ENCODE results near the gene SPARCL1. TPM values are rescaled to one million over a fixed set of nuclear protein-coding genes. Genes with fewer than 3 reads are reported as not detected.

The SPARCL1 gene
- total RNA-seq, 4 donors from 2014 or later, result 225 to 357 (median 273) TPM

DNA sequence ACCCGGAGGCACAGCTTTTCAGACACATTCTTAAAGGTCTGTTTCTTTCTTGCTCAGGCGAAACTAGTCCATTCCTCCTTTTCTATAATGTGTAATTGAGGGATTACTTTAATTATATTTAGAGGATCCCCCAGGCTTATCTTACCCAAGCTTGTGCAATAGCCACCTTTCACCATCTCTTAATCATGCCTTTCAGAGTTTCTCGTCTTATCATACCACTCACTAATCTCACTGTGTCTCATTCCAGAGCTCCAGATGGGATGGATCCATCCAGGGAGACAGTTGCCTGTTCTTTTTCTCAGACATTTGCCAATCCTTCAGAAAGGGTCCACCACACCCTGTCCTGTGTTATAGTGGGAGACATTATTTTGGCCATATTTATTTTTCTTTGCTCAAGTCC is 12.5 kb downstream of the SPARCL1 start:
- no peaks in the 10 kb centered on the region for H3K9me3 ChIP-seq
- no peak for ATAC-seq
- peak overlapping the region; percentile 40 to 82 (median 78) for H3K27ac ChIP-seq
- H3K4me1 ChIP-seq, result peaks cover 16 to 26% of the 10 kb centered on the region in 2 donors
- H3K36me3 ChIP-seq, result no peaks in the 10 kb centered on the region
- H3K27me3 ChIP-seq, result no peaks in the 10 kb centered on the region
- in situ Hi-C loops (cut with MboI; ENCODE audit: low sequenced_read_pairs in 4 of 4) (no loop called here), intact Hi-C loops (cut with DNase I; ENCODE audit: low total_unique reads) (no loop called here)
- no peak for DNase-seq
- no peak overlapping the region for H3K4me3 ChIP-seq
- no peak for TF ChIP-seq POLR2A (IDR thresholded peaks at IDR 0.05)
- TF ChIP-seq, protein P1, sequence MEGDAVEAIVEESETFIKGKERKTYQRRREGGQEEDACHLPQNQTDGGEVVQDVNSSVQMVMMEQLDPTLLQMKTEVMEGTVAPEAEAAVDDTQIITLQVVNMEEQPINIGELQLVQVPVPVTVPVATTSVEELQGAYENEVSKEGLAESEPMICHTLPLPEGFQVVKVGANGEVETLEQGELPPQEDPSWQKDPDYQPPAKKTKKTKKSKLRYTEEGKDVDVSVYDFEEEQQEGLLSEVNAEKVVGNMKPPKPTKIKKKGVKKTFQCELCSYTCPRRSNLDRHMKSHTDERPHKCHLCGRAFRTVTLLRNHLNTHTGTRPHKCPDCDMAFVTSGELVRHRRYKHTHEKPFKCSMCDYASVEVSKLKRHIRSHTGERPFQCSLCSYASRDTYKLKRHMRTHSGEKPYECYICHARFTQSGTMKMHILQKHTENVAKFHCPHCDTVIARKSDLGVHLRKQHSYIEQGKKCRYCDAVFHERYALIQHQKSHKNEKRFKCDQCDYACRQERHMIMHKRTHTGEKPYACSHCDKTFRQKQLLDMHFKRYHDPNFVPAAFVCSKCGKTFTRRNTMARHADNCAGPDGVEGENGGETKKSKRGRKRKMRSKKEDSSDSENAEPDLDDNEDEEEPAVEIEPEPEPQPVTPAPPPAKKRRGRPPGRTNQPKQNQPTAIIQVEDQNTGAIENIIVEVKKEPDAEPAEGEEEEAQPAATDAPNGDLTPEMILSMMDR (IDR thresholded peaks at IDR 0.05 in 4 of 5, conservative IDR thresholded peaks at IDR 0.05 in 1 of 5), result no peak

DNA sequence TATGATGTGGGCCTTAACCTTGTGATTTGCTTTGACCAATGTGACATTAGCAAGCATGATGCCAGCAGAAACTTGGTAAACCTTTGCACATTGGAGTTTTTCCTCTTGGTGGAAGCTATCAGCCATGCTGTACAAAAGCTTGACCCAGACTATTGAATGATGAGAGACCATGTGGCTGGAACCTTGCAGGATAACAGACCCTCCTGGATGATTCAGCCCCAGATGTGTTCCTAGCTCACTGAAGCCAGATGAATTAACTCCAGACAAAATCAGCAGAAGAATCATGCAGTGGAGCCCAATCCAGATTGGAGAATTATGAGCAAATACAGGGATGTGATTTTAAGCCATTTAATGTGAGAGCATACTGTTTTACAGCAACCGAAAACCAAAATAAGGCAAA is 16.8 kb downstream of the SPARCL1 start:
- in situ Hi-C loops (cut with MboI; ENCODE audit: low sequenced_read_pairs in 4 of 4), result no loop called here
- Histone ChIP-seq H3K27ac (peak overlapping the region; percentile 12 to 54 (median 38)), H3K36me3 (peaks cover 0 to 6% of the 10 kb centered on the region in 2 donors)

DNA sequence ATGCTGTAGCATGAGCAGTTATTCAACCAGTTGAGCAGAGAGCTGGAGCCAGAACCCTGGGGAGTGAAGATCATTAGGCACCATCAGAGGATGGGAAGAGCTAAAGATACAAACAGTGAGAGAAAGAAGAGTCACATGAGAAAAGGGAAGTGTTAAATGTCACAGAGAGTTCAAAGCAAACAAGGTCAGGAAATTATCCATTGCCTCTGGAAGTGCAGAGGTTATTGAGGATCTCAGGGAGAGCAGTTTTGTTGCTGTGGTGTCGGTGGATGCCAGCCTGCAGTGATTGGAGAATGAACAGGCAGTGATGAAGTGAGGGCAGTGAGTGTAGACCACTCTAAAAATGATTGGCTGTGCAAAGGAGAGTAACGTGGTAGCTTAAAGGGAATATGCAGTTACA is 17.7 kb downstream of the SPARCL1 start:
- Histone ChIP-seq H3K4me3 (no peak overlapping the region), H3K9me3 (no peaks in the 10 kb centered on the region), H3K4me1 (peaks cover 5 to 19% of the 10 kb centered on the region in 2 donors), H3K27me3 (no peaks in the 10 kb centered on the region), H3K27ac (no peak overlapping the region), H3K36me3 (peaks cover 0 to 6% of the 10 kb centered on the region in 2 donors)
- in situ Hi-C loops (cut with MboI; ENCODE audit: low sequenced_read_pairs in 4 of 4) (no loop called here), intact Hi-C loops (cut with DNase I; ENCODE audit: low total_unique reads) (no loop called here)
- TF ChIP-seq POLR2A (IDR thresholded peaks at IDR 0.05), result no peak
- TF ChIP-seq, protein P1 (IDR thresholded peaks at IDR 0.05 in 4 of 5, conservative IDR thresholded peaks at IDR 0.05 in 1 of 5), result no peak
- DNase-seq, result no peak
- no peak for ATAC-seq

More for the DNA sequence above, 16.8 kb downstream of the SPARCL1 start:
- Histone ChIP-seq H3K27me3 (no peaks in the 10 kb centered on the region), H3K9me3 (no peaks in the 10 kb centered on the region), H3K4me1 (peaks cover 7 to 19% of the 10 kb centered on the region in 2 donors), H3K4me3 (no peak overlapping the region)
- DNase-seq (no peak), ATAC-seq (no peak)
- no peak for TF ChIP-seq POLR2A (IDR thresholded peaks at IDR 0.05)
- TF ChIP-seq, protein P1 (IDR thresholded peaks at IDR 0.05 in 4 of 5, conservative IDR thresholded peaks at IDR 0.05 in 1 of 5), result no peak
- intact Hi-C loops (cut with DNase I; ENCODE audit: low total_unique reads), result no loop called here

DNA sequence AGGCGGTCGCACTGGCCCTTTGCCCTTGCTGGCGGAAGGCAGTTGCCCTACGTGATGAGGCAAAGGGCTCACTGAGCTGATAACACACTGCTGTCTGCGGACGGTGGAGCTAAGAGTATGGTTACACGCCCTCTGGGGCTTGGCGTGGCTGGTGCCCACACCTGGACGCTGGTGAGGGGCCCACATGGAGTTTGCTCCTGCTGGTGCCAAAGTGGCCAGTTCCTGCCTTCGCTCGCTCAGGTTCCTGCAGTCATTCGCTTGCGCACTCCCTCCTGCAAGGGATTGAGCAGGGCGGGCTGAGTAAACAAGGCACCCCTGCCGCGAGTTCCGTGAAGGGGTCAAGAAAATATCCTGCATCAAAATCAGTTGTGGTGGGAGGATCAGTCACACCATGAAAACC is 18.4 kb downstream of the SPARCL1 start:
- intact Hi-C loops (cut with DNase I; ENCODE audit: low total_unique reads) (no loop called here), in situ Hi-C loops (cut with MboI; ENCODE audit: low sequenced_read_pairs in 4 of 4) (no loop called here)
- H3K4me1 ChIP-seq, result peaks cover 5 to 19% of the 10 kb centered on the region in 2 donors

More for the DNA sequence above, 18.4 kb downstream of the SPARCL1 start:
- no peak for DNase-seq
- Histone ChIP-seq H3K27me3 (no peaks in the 10 kb centered on the region), H3K9me3 (no peaks in the 10 kb centered on the region), H3K4me3 (no peak overlapping the region), H3K36me3 (peaks cover 0 to 6% of the 10 kb centered on the region in 2 donors), H3K27ac (peak overlapping the region in 1 of 4 donors; percentile 17)
- no peak for ATAC-seq
- TF ChIP-seq, protein P1 (IDR thresholded peaks at IDR 0.05 in 4 of 5, conservative IDR thresholded peaks at IDR 0.05 in 1 of 5), result no peak
- no peak for TF ChIP-seq POLR2A (IDR thresholded peaks at IDR 0.05)
